HG03378 (cell line): ENCODE data around the gene YDJC.
"Not testable (repeated sequence)": the region's sequence is repeated elsewhere in the genome, so short reads cannot be mapped to it uniquely, and the experiment has no call there.

ENCODE experiments used
- ATAC-seq: cut with Tn5 transposase; IDR thresholded peaks from one replicate; pipeline ENCODE4 v1.9.1; 2021; ENCODE audit warnings: mild to moderate bottlenecking, moderate library complexity; ENCODE audit not compliant: unreplicated experiment

Gene YDJC

GRCh38 chr22:21611210-21611977, 18.4 kb downstream of the YDJC start:
- ATAC-seq = no peak

- ATAC-seq = not testable (repeated sequence)
These were observed 20.2 kb downstream of the YDJC start for GRCh38 chr22:21609556-21610157.

GRCh38 chr22:21606775-21607174, 23.0 kb downstream of the YDJC start:
- ATAC-seq = no peak

GRCh38 chr22:21605887-21606564, 23.8 kb downstream of the YDJC start:
- ATAC-seq = no peak

- no peak for ATAC-seq
These were observed 25.8 kb downstream of the YDJC start for GRCh38 chr22:21603973-21604372.

GRCh38 chr22:21602579-21602978, 27.2 kb downstream of the YDJC start:
- ATAC-seq = no peak

GRCh38 chr22:21599053-21599893, 30.5 kb downstream of the YDJC start:
- ATAC-seq = no peak

GRCh38 chr22:21598302-21598701, 31.5 kb downstream of the YDJC start:
- ATAC-seq = no peak

GRCh38 chr22:21596356-21597135, 33.3 kb downstream of the YDJC start:
- not testable (repeated sequence) for ATAC-seq

GRCh38 chr22:21594865-21595452, 34.9 kb downstream of the YDJC start:
- ATAC-seq = no peak

- no peak for ATAC-seq
These were observed 36.2 kb downstream of the YDJC start for GRCh38 chr22:21593406-21594232.

- no peak for ATAC-seq
These were observed 37.4 kb downstream of the YDJC start for GRCh38 chr22:21592422-21592821.

- no peak for ATAC-seq
These were observed 38.1 kb downstream of the YDJC start for GRCh38 chr22:21591695-21592094.

GRCh38 chr22:21590809-21591641, 38.8 kb downstream of the YDJC start:
- no peak for ATAC-seq

GRCh38 chr22:21589396-21589795, 40.4 kb downstream of the YDJC start:
- ATAC-seq = no peak

GRCh38 chr22:21587803-21588611, 41.8 kb downstream of the YDJC start:
- ATAC-seq = peak; percentile 73

- ATAC-seq = no peak
These were observed 44.4 kb downstream of the YDJC start for GRCh38 chr22:21585389-21585788.
